CD4-positive, alpha-beta T cell (primary cell): Measurements from ENCODE around the gene HIRA. TPM values are rescaled to one million over a fixed set of nuclear protein-coding genes. Genes with fewer than 3 reads are reported as not detected.

ENCODE experiments used
- ATAC-seq: fragments of 200-7000 bp; cut with Tn5 transposase; one replicate; pipeline ENCODE4 v1.10.0; 2022; ENCODE audit warnings: mild to moderate bottlenecking; ENCODE audit not compliant: poor library complexity
- CTCF ChIA-PET: fragments of 350-600 bp; sonication (Branson Sonifier 250); formaldehyde crosslinking; loops from one replicate; lab custom pipeline; 2021; ENCODE audit warnings: antibody characterized with exemption, inconsistent platforms; lab: Charles Lee
- POLR2A ChIA-PET: fragments of 350-600 bp; sonication (Branson Sonifier 250); formaldehyde crosslinking; loops from one replicate; lab custom pipeline; 2021; ENCODE audit warnings: antibody characterized with exemption, inconsistent platforms; lab: Charles Lee
- DNase-seq, 14 experiments: peaks; one replicate each; pipeline ENCODE4 v3.0.0-alpha.2; 2013 to 2020; ENCODE audit warnings: mixed read lengths in 2 of 14
- H3K27ac ChIP-seq, 2 donors: one replicate each; pipeline versions ENCODE4 v1.5.1 to v1.7.0; 2013; ENCODE audit warnings: low read length in 2 of 2, low read depth in 1 of 2, mild to moderate bottlenecking in 1 of 2
- H3K27me3 ChIP-seq, 2 experiments: 1 replicate in 1 of 2; 2 replicates in 1 of 2; pipeline versions ENCODE4 v1.6.1 to v1.7.0; 2013; ENCODE audit warnings: low read length in 2 of 2, control low read depth in 1 of 2, mild to moderate bottlenecking in 1 of 2, moderate library complexity in 1 of 2; ENCODE audit not compliant: insufficient read depth in 2 of 2, control insufficient read depth in 1 of 2
- H3K36me3 ChIP-seq: one replicate; pipeline ENCODE4 v1.6.1; 2013; ENCODE audit warnings: low read length, control low read depth; ENCODE audit not compliant: insufficient read depth
- H3K4me1 ChIP-seq: one replicate; pipeline ENCODE4 v1.6.1; 2013; ENCODE audit warnings: low read length, control low read depth; ENCODE audit not compliant: insufficient read depth
- H3K4me3 ChIP-seq: one replicate; pipeline ENCODE4 v1.5.1; 2013; ENCODE audit warnings: mild to moderate bottlenecking, low read length, moderate library complexity
- H3K9me3 ChIP-seq, 2 experiments: 1 replicate in 1 of 2; 2 replicates in 1 of 2; pipeline versions ENCODE4 v1.6.1 to v1.7.0; 2013; ENCODE audit warnings: low read length in 2 of 2, mild to moderate bottlenecking in 2 of 2, control low read depth in 1 of 2, moderate library complexity in 1 of 2; ENCODE audit not compliant: control insufficient read depth in 1 of 2, insufficient read depth in 1 of 2
- H3K27ac Mint-ChIP-seq: one replicate; pipeline ENCODE4 v1.8.0; 2020; ENCODE audit warnings: mixed read lengths
- H3K27me3 Mint-ChIP-seq: one replicate; pipeline ENCODE4 v1.8.0; 2021; ENCODE audit warnings: mixed read lengths
- H3K36me3 Mint-ChIP-seq: one replicate; pipeline ENCODE4 v1.8.0; 2021; ENCODE audit warnings: low read depth, mixed read lengths
- H3K4me1 Mint-ChIP-seq: one replicate; pipeline ENCODE4 v1.8.0; 2021; ENCODE audit warnings: low read depth, mixed read lengths
- H3K4me3 Mint-ChIP-seq: one replicate; pipeline ENCODE4 v1.8.0; 2020; ENCODE audit warnings: mild to moderate bottlenecking, mixed read lengths
- H3K9me3 Mint-ChIP-seq: one replicate; pipeline ENCODE4 v1.8.0; 2020; ENCODE audit warnings: mixed read lengths
- intact Hi-C, 2 experiments: fragments of 100-400 bp; cut with DNase I in 1 of 2; cut with micrococcal nuclease in 1 of 2; formaldehyde crosslinking; loops; one replicate each; pipeline versions ENCODE4 v1.15.1 to v1.9.0; 2023 to 2025; cut with DNase I, micrococcal nuclease
- total RNA-seq, 174 experiments: library from RNA in 2 of 174; stranded (reverse) in 2 of 174; gene quantifications; one replicate each; pipeline ENCODE4 v1.2.3 and lab custom pipeline; 2021 to 2026
- TF ChIP-seq, protein P1 (sequence below): fragments of 200-600 bp; IDR thresholded peaks from one replicate; pipeline ENCODE4 v1.8.0; 2022; ENCODE audit warnings: antibody characterized with exemption, mild to moderate bottlenecking

Gene HIRA
- total RNA-seq, 2 experiments from 2014 or later: 15.2 to 15.5 TPM

- TF ChIP-seq, protein P1, sequence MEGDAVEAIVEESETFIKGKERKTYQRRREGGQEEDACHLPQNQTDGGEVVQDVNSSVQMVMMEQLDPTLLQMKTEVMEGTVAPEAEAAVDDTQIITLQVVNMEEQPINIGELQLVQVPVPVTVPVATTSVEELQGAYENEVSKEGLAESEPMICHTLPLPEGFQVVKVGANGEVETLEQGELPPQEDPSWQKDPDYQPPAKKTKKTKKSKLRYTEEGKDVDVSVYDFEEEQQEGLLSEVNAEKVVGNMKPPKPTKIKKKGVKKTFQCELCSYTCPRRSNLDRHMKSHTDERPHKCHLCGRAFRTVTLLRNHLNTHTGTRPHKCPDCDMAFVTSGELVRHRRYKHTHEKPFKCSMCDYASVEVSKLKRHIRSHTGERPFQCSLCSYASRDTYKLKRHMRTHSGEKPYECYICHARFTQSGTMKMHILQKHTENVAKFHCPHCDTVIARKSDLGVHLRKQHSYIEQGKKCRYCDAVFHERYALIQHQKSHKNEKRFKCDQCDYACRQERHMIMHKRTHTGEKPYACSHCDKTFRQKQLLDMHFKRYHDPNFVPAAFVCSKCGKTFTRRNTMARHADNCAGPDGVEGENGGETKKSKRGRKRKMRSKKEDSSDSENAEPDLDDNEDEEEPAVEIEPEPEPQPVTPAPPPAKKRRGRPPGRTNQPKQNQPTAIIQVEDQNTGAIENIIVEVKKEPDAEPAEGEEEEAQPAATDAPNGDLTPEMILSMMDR: no peak
- intact Hi-C loops: loop anchor here in 1 of 2 experiments (10.0 kb wide), 1 partner anchor 329 kb away; the partner anchor contains the start of gene ESS2
- H3K36me3 Mint-ChIP-seq: peaks cover 72% of the 10 kb centered on the region
- no peak overlapping the region for H3K4me3 Mint-ChIP-seq
- no peaks in the 10 kb centered on the region for H3K27me3 Mint-ChIP-seq
- peaks cover 16% of the 10 kb centered on the region for H3K4me1 ChIP-seq
- H3K36me3 ChIP-seq: peaks cover 73% of the 10 kb centered on the region
- H3K9me3 Mint-ChIP-seq: no peaks in the 10 kb centered on the region
- ATAC-seq: no peak
- POLR2A ChIA-PET: no interaction called here
- no peak overlapping the region for H3K4me3 ChIP-seq
- no peaks in the 10 kb centered on the region for H3K27me3 ChIP-seq
- no peak for DNase-seq
- CTCF ChIA-PET: interaction anchor here (1.7 kb wide), 1 partner anchor 156 kb away, joined by 5 read pairs; no protein-coding TSS in a partner anchor
- H3K27ac Mint-ChIP-seq: no peak overlapping the region
- H3K27ac ChIP-seq: no peak overlapping the region
- peaks cover 22% of the 10 kb centered on the region for H3K4me1 Mint-ChIP-seq
- H3K9me3 ChIP-seq: no peaks in the 10 kb centered on the region
Observed at GRCh38 chr22:19473578-19473977, 42.0 kb upstream of the HIRA start.

GRCh38 chr22:19472233-19472632 is 40.7 kb upstream of the HIRA start:
- H3K4me1 ChIP-seq: peaks cover 8% of the 10 kb centered on the region
- Mint-ChIP-seq H3K4me1 (peaks cover 11% of the 10 kb centered on the region), H3K36me3 (peaks cover 85% of the 10 kb centered on the region), H3K4me3 (no peak overlapping the region), H3K27ac (no peak overlapping the region), H3K27me3 (no peaks in the 10 kb centered on the region), H3K9me3 (no peaks in the 10 kb centered on the region)
- no peaks in the 10 kb centered on the region for H3K9me3 ChIP-seq
- no peaks in the 10 kb centered on the region for H3K27me3 ChIP-seq
- ChIA-PET POLR2A (no interaction called here), CTCF (no interaction called here)
- H3K36me3 ChIP-seq: peaks cover 87% of the 10 kb centered on the region
- DNase-seq: no peak
- intact Hi-C loops: loop anchor here in 1 of 2 experiments (10.0 kb wide), 1 partner anchor 327 kb away; the partner anchor contains the start of gene ESS2
- H3K27ac ChIP-seq: no peak overlapping the region
- TF ChIP-seq, protein P1: no peak
- H3K4me3 ChIP-seq: no peak overlapping the region
- no peak for ATAC-seq

DNA sequence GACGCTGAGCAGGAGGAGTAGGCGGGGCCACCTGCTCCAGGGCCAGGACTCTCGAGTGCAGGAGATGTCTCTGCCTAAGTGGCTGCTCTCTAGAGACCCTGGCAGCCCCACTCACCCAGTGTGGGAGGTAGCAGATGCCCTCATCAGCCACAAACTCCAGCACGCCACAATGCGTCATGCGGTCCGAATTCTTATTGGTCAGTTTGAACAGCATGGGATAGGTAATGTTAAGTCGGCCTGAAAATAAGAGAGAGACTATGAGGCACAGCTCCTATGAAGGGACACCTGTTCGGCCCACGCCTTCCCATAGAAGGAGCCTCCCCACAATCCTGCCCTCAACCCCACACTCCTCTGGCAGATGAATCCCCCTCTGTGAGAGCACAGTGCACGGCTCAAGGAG is 40.0 kb upstream of the HIRA start:
- ATAC-seq (no peak), DNase-seq (no peak)
- H3K27ac ChIP-seq: no peak overlapping the region
- H3K27me3 Mint-ChIP-seq: no peaks in the 10 kb centered on the region
- H3K4me3 ChIP-seq: no peak overlapping the region
- POLR2A ChIA-PET: no interaction called here
- intact Hi-C loops: loop anchor here in 1 of 2 experiments (10.0 kb wide), 1 partner anchor 327 kb away; the partner anchor contains the start of gene ESS2
- no peaks in the 10 kb centered on the region for H3K9me3 ChIP-seq
- H3K36me3 Mint-ChIP-seq: peaks cover 92% of the 10 kb centered on the region
- no peak overlapping the region for H3K27ac Mint-ChIP-seq
- peaks cover 93% of the 10 kb centered on the region for H3K36me3 ChIP-seq
- H3K4me1 ChIP-seq: peaks cover 8% of the 10 kb centered on the region
- H3K9me3 Mint-ChIP-seq: no peaks in the 10 kb centered on the region
- no peaks in the 10 kb centered on the region for H3K27me3 ChIP-seq
- CTCF ChIA-PET: no interaction called here
- peaks cover 8% of the 10 kb centered on the region for H3K4me1 Mint-ChIP-seq
- H3K4me3 Mint-ChIP-seq: no peak overlapping the region
- TF ChIP-seq, protein P1: no peak
